Testis (tissue), 2 donors: ENCODE data around the gene ALS2CL.

Source experiments
- POLR2A ChIP-seq: fragments of 450-650 bp; IDR thresholded peaks from one replicate; pipeline ENCODE4 v1.6.1; 2017; ENCODE audit warnings: antibody characterized with exemption, mild to moderate bottlenecking, moderate library complexity
- TF ChIP-seq, protein P1 (sequence below), 3 experiments: fragments of 450-650 bp in 2 of 3; fragments of 200-600 bp in 1 of 3; sonication (generic) in 1 of 3; IDR thresholded peaks; one replicate each; pipeline ENCODE4 v1.5.1; 2016 to 2019; ENCODE audit warnings: antibody characterized with exemption in 3 of 3, mild to moderate bottlenecking in 2 of 3, moderate library complexity in 1 of 3

DNA sequence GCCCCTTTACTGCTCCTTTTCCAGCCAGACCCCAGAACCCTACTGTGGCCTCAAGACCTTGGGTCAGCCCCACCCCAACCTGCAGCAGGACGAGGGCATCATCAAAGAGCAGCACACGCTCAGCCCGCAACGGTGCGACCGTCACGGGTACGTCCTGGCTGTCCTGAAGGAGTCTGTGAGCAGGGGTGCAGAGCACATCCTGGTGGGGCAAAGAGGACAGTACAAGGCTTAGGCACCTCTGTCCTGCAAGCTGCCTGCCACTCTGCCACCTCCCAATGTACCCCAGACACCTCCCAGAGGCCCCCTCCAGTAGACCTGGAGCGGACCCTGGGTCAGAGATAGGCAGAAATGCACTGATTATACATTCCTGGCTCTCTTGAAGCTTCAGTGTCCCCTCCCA is 8.0 kb downstream of the ALS2CL start:
- TF ChIP-seq, protein P1, sequence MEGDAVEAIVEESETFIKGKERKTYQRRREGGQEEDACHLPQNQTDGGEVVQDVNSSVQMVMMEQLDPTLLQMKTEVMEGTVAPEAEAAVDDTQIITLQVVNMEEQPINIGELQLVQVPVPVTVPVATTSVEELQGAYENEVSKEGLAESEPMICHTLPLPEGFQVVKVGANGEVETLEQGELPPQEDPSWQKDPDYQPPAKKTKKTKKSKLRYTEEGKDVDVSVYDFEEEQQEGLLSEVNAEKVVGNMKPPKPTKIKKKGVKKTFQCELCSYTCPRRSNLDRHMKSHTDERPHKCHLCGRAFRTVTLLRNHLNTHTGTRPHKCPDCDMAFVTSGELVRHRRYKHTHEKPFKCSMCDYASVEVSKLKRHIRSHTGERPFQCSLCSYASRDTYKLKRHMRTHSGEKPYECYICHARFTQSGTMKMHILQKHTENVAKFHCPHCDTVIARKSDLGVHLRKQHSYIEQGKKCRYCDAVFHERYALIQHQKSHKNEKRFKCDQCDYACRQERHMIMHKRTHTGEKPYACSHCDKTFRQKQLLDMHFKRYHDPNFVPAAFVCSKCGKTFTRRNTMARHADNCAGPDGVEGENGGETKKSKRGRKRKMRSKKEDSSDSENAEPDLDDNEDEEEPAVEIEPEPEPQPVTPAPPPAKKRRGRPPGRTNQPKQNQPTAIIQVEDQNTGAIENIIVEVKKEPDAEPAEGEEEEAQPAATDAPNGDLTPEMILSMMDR (IDR thresholded peaks at IDR 0.05) = no peak
- TF ChIP-seq POLR2A = no peak
